Measurements from ENCODE around the gene ZMYND8.
"Not testable (repeated sequence)": the region's sequence is repeated elsewhere in the genome, so short reads cannot be mapped to it uniquely, and the experiment has no call there.

ZMYND8 gene

GRCh38 chr20:47356526-47357295 lies at the start of gene ZMYND8:
ZMYND8 (minus strand) TSS chr20:47356699; CDS start chr20:47356670, 29 bp downstream.
- DNase-seq, result peak; percentile 95 to 96

- DNase-seq, result no peak
These were observed 49.4 kb upstream of the ZMYND8 start for GRCh38 chr20:47405775-47406325.

- DNase-seq, result no peak
These were observed 44.2 kb upstream of the ZMYND8 start for GRCh38 chr20:47400685-47401084.

DNA sequence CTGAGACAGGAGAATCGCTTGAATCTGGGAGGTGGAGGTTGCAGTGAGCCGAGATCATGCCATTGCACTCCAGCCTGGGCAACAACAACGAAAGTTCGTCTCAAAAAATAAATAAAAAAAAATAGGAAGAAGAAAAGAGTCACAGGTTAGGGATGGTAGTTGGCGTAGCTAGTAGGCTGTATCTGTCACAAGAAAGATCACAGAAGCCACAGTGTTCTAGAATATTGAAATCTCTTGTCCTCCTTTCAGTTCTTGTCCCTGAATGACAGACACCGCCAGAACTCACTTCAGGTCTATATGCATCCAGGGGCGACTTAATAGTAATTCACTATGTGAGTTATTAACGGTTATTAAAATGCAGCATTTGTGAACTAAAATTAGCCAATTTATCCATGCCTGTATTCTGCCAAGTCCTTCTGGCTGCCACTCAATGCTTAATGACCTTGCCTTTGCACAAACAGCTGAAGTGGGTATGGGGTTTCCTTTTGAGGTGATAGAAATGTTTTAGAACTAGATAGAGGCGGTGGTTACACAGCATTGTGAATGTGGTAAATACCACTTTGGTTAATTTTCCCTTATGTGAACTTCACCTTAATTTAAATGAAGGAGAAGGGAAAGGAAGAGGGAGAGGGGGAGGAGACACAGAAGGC lies 41.3 kb upstream of the ZMYND8 start:
- no peak for DNase-seq

DNA sequence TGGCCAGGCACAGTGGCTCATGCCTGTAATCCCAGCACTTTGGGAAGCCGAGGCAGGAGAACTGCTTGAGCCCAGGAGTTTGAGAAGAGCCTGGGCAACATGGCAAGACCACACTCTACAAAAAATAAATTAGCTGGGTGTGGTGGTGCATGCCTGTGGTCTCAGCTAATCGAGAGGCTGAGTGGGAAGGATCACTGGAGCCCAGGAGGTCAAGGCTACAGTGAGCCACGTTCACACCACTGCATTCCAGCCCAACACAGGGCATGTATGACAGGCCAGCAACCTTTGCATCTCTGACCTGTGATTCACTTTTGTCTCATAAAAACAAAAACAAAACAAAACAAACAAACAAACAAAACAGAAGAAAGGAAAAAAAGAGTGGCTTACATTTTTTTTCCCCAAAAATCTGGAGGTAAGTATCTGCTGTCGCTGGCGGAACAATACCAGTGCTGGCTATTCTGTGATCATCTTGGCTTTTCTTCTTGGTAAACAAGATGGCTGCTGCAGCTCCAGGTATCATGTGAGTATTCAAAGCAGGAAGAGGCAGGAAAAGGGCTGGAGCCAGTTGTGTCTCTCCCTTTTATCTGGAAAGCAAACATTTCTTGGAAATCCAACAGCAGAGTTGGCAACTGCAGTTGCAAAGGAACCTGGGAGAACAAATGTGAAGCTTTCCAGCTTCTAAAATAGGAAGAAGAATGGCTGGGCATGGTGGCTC lies 40.4 kb upstream of the ZMYND8 start:
- DNase-seq, result no peak

- DNase-seq, result not testable (repeated sequence)
These were observed 37.5 kb upstream of the ZMYND8 start for GRCh38 chr20:47393796-47394514.

- DNase-seq, result no peak
These were observed 36.2 kb upstream of the ZMYND8 start for GRCh38 chr20:47392721-47393073.

DNA sequence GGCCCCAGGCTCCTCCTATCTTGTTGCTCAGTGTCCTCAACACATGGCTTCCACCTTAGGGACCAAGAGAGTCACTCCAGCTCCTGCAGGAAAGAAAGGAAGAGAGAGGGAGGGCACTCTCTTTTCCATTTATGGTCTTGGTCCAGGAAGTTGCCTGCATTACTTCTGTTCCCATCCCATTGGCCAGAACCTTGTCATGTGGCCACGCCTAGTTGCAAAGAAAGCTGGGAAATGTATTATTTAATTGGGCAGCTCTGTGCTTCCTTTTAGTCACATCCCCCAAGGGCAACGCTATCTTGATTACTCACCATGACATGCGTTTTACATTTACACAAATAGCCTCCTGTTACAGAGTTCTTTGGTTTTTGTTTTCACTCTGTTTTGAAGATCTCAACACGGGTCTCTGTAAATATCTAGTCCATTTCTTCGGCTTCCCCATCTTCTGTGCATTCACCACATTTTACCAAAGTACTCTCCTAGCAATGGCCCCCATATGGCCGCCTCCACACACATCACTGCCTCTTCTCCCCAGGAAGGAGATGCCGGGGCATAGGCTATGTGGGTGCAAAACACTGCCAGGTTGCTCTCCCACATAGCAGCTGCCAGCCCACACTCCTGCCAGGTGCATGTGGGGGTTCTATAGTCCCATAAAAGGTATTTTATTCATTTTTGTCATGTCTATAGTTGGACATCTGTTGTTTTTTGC lies 35.7 kb upstream of the ZMYND8 start:
- peak; percentile 40 to 42 for DNase-seq

DNA sequence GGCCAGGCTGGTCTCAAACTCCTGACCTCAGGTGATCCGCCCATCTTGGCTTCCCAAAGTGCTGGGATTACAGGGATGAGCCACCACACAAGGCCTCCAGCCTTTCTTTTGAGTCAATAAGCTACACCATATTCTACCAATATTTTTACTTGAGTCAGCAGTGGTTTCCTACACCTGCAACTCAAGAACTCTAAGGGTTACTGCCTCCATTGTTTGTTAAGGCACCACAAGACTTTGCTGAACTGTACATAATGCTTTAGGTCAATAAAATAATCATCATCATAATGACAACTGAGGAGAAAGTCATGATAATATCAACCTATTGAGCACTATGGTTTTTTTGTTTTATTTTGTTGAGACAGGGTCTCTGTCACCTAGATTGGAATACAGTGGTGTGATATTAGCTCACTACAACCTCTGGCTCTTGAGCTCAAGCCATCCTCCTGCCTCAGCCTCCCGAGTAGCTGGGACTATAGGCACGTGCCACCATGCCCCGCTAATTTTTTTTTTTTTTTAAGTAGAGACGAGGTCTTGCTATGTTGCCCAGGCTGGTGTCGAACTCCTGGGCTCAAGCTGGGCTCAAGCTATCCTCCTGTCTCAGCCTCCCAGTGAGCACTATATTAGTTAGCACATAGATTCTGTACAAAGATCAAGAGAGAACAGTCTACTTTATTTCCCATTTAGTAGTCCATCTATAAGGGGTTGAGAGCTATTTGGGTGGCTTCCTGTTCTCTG lies 34.9 kb upstream of the ZMYND8 start:
- no peak for DNase-seq

DNA sequence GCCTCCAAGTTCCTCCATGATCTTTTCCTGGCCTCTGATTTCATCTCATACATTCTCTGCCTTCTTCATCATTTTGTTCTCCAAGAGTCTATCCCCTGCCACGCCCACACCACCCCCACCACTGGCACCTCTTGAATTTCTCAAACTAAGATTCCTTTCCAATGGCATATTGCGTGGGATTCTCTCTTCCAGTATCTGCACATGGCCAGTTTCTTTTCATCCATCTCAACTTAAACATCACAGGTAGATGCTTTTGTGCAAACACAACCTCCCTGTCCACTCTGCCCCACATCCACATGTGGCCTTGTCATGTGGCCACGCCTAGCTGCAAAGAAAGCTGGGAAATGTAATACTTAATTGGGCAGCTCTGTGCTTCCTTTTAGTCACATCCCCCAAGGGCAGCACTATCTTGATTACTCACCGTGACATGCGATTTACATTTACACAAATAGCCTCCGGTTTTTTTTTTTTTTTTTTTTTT lies 33.4 kb upstream of the ZMYND8 start:
- DNase-seq, result peak; percentile 42 to 69

DNA sequence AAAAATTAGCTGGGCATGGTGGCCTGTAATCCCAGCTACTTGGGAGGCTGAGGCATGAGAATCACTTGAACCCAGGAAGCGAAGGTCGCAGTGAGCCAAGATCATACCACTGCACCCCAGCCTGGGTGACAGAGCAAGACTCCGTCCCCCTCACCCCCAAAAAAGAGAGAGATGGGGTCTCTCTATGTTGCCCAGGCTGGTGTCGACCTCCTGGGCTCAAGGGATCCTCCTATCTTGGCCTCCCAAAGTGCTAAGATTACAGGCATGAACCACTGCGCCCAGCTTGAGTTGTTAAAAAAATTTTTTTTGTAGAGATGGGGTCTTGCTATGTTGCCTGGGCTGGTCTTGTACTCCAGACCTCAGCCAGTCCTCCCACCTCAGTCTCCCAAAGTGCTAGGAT lies 29.5 kb upstream of the ZMYND8 start:
- not testable (repeated sequence) for DNase-seq

- DNase-seq, result no peak
These were observed 26.4 kb upstream of the ZMYND8 start for GRCh38 chr20:47382746-47383415.

DNA sequence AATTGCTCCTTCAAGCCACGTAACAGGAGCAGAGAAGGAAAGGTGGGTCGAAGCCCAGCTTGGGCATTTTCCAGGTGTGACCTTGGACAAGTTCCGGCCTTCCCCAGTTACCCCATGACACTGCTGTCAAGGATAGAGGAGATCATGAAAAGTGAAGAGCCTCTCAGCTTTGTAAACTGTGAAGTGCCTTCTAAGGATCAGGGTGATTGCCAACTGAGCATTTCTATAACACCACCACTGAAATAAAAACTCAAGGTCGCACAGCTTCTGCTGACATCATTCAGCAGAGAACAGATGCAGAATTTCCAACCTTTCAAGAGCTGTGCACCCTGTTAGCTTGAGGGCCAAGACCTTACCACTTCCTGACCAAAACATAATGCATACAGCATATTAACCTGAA lies 24.0 kb upstream of the ZMYND8 start:
- no peak for DNase-seq

GRCh38 chr20:47379433-47380150 lies 23.1 kb upstream of the ZMYND8 start:
- no peak for DNase-seq

GRCh38 chr20:47377122-47377722 lies 20.7 kb upstream of the ZMYND8 start:
- DNase-seq, result peak in 1 of 2 experiments; percentile 38

- DNase-seq, result not testable (repeated sequence)
These were observed 19.7 kb upstream of the ZMYND8 start for GRCh38 chr20:47376096-47376643.

- DNase-seq, result not testable (repeated sequence)
These were observed 17.6 kb upstream of the ZMYND8 start for GRCh38 chr20:47374121-47374520.

GRCh38 chr20:47373206-47373733 lies 16.8 kb upstream of the ZMYND8 start:
- DNase-seq, result no peak

Data from NCI-H526 (cell line).